GM19463 (cell line): ENCODE measurements around the gene AVPI1.
"Not testable (repeated sequence)": the region's sequence is repeated elsewhere in the genome, so short reads cannot be mapped to it uniquely, and the experiment has no call there.

Experiments
- ATAC-seq: cut with Tn5 transposase; IDR thresholded peaks from one replicate; pipeline ENCODE4 v1.9.1; 2021; ENCODE audit warnings: mild to moderate bottlenecking, moderate library complexity; ENCODE audit not compliant: unreplicated experiment

Gene AVPI1

GRCh38 chr10:97684368-97684713 lies 2.7 kb downstream of the AVPI1 start:
- ATAC-seq: not testable (repeated sequence)

GRCh38 chr10:97683556-97684367 lies 3.3 kb downstream of the AVPI1 start:
- no peak for ATAC-seq

- ATAC-seq: no peak
Measured at GRCh38 chr10:97682042-97682441, 5.0 kb downstream of the AVPI1 start.

- no peak for ATAC-seq
Measured at GRCh38 chr10:97679594-97679993, 7.4 kb downstream of the AVPI1 start.

GRCh38 chr10:97676770-97677581 lies 10.1 kb downstream of the AVPI1 start:
- ATAC-seq: peak; percentile 71

- ATAC-seq: no peak
Measured at GRCh38 chr10:97675222-97675621, 11.8 kb downstream of the AVPI1 start.

GRCh38 chr10:97673736-97674525 lies 13.1 kb downstream of the AVPI1 start:
- ATAC-seq: no peak

GRCh38 chr10:97669571-97669970 lies 17.5 kb downstream of the AVPI1 start:
- ATAC-seq: no peak

GRCh38 chr10:97667463-97667862 lies 19.6 kb downstream of the AVPI1 start:
- ATAC-seq: no peak

GRCh38 chr10:97666992-97667391 lies 20.0 kb downstream of the AVPI1 start:
- ATAC-seq: no peak

- ATAC-seq: no peak
Measured at GRCh38 chr10:97664282-97664850, 22.7 kb downstream of the AVPI1 start.

GRCh38 chr10:97659589-97659988 lies 27.5 kb downstream of the AVPI1 start:
- no peak for ATAC-seq

GRCh38 chr10:97656777-97657176 lies 30.3 kb downstream of the AVPI1 start:
- no peak for ATAC-seq

- no peak for ATAC-seq
Measured at GRCh38 chr10:97651773-97652172, 35.3 kb downstream of the AVPI1 start.

- ATAC-seq: no peak
Measured at GRCh38 chr10:97650726-97651125, 36.3 kb downstream of the AVPI1 start.

- ATAC-seq: not testable (repeated sequence)
Measured at GRCh38 chr10:97649405-97649750, 37.7 kb downstream of the AVPI1 start.

GRCh38 chr10:97648562-97649404 lies 38.3 kb downstream of the AVPI1 start:
- peak; percentile 72 for ATAC-seq

- ATAC-seq: no peak
Measured at GRCh38 chr10:97647556-97647955, 39.5 kb downstream of the AVPI1 start.

- no peak for ATAC-seq
Measured at GRCh38 chr10:97644936-97645335, 42.1 kb downstream of the AVPI1 start.

GRCh38 chr10:97643441-97643985 lies 43.5 kb downstream of the AVPI1 start:
- ATAC-seq: no peak
